Kidney (tissue), 14 donors: ENCODE measurements around the gene CMTM5. TPM values are rescaled to one million over a fixed set of nuclear protein-coding genes. Genes with fewer than 3 reads are reported as not detected.

Experiments used
- DNase-seq, 5 donors: peaks; one replicate each; pipeline ENCODE4 v3.0.0-alpha.2; 2013 to 2020
- FAIRE-seq: peaks from 2 replicates; lab custom pipeline; 2012; peaks lifted over from hg19 to GRCh38; lab: Jason Lieb, UNC
- H3K27ac ChIP-seq, 2 donors: one replicate each; pipeline ENCODE4 v1.7.0; 2013; ENCODE audit warnings: low read depth in 2 of 2, low read length in 2 of 2, inconsistent platforms in 1 of 2
- H3K27me3 ChIP-seq: one replicate; pipeline ENCODE4 v1.7.1; 2013; ENCODE audit warnings: low read length, inconsistent platforms; ENCODE audit not compliant: control insufficient read depth, insufficient read depth
- H3K36me3 ChIP-seq, 3 donors: one replicate each; pipeline versions ENCODE4 v1.7.0 to v1.7.1; 2013; ENCODE audit warnings: low read length in 3 of 3, control low read depth in 1 of 3, inconsistent platforms in 1 of 3; ENCODE audit not compliant: insufficient read depth in 3 of 3, control insufficient read depth in 2 of 3
- H3K4me1 ChIP-seq, 3 donors: one replicate each; pipeline versions ENCODE4 v1.7.0 to v1.7.1; 2013; ENCODE audit warnings: low read length in 3 of 3, inconsistent platforms in 1 of 3, low read depth in 1 of 3; ENCODE audit not compliant: control insufficient read depth in 2 of 3, insufficient read depth in 2 of 3
- H3K4me3 ChIP-seq, 3 donors: one replicate each; pipeline versions ENCODE4 v1.7.0 to v1.8.1; 2013; ENCODE audit warnings: low read length in 3 of 3, control low read depth in 1 of 3, inconsistent platforms in 1 of 3
- H3K9ac ChIP-seq, 3 donors: one replicate each; pipeline versions ENCODE4 v1.7.0 to v1.7.1; 2013; ENCODE audit warnings: low read length in 3 of 3, control low read depth in 1 of 3, inconsistent platforms in 1 of 3
- H3K9me3 ChIP-seq, 3 donors: one replicate each; pipeline versions ENCODE4 v1.7.0 to v1.7.1; 2013; ENCODE audit warnings: low read length in 3 of 3, control low read depth in 1 of 3, inconsistent platforms in 1 of 3; ENCODE audit not compliant: control insufficient read depth in 2 of 3, insufficient read depth in 1 of 3
- CTCF ChIP-seq: IDR thresholded peaks from 3 replicates; pipeline ENCODE4 v1.5.1; 2012; ENCODE audit warnings: mild to moderate bottlenecking, moderate library complexity, borderline replicate concordance; ENCODE audit not compliant: insufficient read depth; ENCODE audit errors: extremely low read depth
- intact Hi-C: fragments of 100-400 bp; cut with DNase I; formaldehyde crosslinking; loops from one replicate; pipeline ENCODE4 v1.11.1; 2022
- polyA plus RNA-seq: library from polyadenylated mRNA; stranded (reverse); fragments of 350-450 nt; fragmentation: Illumina TruSeq; extraction: RNeasy Lipid Tissue Mini Kit (QIAGEN cat#74804); gene quantifications from one replicate; pipeline ENCODE4 v1.2.3, GENCODE V29; 2014; ENCODE audit warnings: low read depth, low replicate concordance; ENCODE audit not compliant: insufficient read depth
- total RNA-seq: library from RNA; stranded (reverse); fragmentation: NEBNext Ultra II Directional; extraction: Animal tissue kit (Norgen Biotek cat#: 25700); gene quantifications from one replicate; pipeline ENCODE4 v1.2.1, GENCODE V29; 2021
- donor health status: control.
- donor health status: control.
- donor health status: control.
- donor health status: control.
- donor health status: control.
- donor health status: DM: yes; HTN: yes; CAD: no.
- donor health status: Normal renal cell carcinoma (clear cell type).

The CMTM5 gene
- total and polyA plus RNA-seq, 2 donors from 2014 or later = 0.54 to 1.1 TPM

DNA sequence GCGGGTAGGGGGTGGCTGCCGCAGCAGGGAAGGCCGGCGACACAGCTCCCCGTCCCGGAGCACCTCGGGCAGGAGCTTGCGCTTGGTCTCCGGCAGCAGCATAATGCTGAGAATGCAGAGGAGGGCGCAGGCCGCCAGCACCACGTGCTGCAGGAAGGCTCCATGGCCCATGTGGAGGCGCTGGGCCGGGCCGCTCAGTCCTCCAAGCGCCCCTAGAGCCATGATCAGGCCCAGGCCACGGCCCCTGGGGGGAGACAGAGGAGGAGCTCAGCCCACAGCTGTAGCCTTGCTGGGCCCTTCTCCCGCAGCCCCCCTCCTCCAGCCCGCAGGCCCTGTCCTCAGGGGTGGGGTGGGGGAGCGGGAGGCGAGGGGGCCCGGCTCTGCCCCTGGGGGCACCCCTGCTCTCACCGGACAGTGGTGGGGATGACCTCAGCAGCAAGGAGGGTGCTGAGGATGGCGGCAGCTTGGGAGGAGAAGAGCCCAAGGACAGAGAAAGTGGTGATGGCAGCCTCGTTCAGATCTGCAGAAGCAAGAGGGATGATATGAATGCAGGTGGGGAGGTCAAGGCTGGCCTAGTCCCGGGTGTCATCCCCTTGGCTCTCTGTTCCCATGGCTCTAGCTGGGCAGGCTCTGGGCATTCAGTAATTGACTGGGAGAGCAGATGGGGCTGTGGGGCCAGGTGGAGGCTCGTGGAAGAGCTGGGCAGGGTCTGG, 30.0 kb upstream of the CMTM5 start:
- no peak for TF ChIP-seq CTCF
- Histone ChIP-seq H3K4me3 (no peak overlapping the region), H3K27ac (no peak overlapping the region), H3K9ac (no peak overlapping the region), H3K36me3 (no peaks in the 10 kb centered on the region), H3K4me1 (peaks cover 0 to 2% (median 0%) of the 10 kb centered on the region in 3 donors), H3K9me3 (no peaks in the 10 kb centered on the region), H3K27me3 (no peaks in the 10 kb centered on the region)
- FAIRE-seq = no peak
- no peak for DNase-seq
- intact Hi-C loops = no loop called here

GRCh38 chr14:23347406-23348296, 29.2 kb upstream of the CMTM5 start:
- intact Hi-C loops = no loop called here
- DNase-seq (no peak), FAIRE-seq (no peak)
- peaks cover 0 to 5% (median 0%) of the 10 kb centered on the region in 3 donors for H3K4me1 ChIP-seq
- H3K36me3 ChIP-seq = no peaks in the 10 kb centered on the region
- H3K4me3 ChIP-seq = no peak overlapping the region
- H3K27me3 ChIP-seq = no peaks in the 10 kb centered on the region
- no peak overlapping the region for H3K9ac ChIP-seq
- no peaks in the 10 kb centered on the region for H3K9me3 ChIP-seq
- TF ChIP-seq CTCF = no peak
- H3K27ac ChIP-seq = no peak overlapping the region

DNA sequence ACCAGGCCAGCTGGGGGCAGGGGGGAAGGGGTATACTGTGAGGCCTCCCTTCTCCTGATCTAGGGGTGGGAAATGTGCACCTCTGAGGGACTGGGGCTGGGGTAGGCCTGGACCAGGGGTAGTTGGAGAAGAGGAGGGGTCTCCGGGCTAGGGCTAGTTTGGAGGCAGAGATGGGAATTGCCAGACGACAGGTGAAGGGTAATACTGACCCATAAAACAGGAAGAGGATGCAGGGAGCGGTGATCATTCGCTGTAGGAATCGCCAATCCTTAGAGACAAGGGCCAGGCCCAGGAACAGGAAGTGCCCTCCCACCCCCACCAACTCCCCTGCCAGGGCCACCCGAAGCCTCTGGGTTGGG, 28.6 kb upstream of the CMTM5 start:
- DNase-seq = no peak
- H3K4me1 ChIP-seq = peaks cover 0 to 7% (median 0%) of the 10 kb centered on the region in 3 donors
- intact Hi-C loops = no loop called here
- no peak for TF ChIP-seq CTCF
- H3K9ac ChIP-seq = no peak overlapping the region
- H3K27me3 ChIP-seq = no peaks in the 10 kb centered on the region
- no peaks in the 10 kb centered on the region for H3K9me3 ChIP-seq
- H3K36me3 ChIP-seq = no peaks in the 10 kb centered on the region
- no peak overlapping the region for H3K27ac ChIP-seq
- FAIRE-seq = no peak
- H3K4me3 ChIP-seq = no peak overlapping the region
